NCI-H146 treated with DMSO at 0.1 percent for 48 hours (cell line): ENCODE data around the gene IFITM10.

ENCODE experiments used
- DNase-seq: peaks from one replicate; lab custom pipeline; 2025; ENCODE audit not compliant: unreplicated experiment; lab: John Stamatoyannopoulos, UW

The IFITM10 gene

DNA sequence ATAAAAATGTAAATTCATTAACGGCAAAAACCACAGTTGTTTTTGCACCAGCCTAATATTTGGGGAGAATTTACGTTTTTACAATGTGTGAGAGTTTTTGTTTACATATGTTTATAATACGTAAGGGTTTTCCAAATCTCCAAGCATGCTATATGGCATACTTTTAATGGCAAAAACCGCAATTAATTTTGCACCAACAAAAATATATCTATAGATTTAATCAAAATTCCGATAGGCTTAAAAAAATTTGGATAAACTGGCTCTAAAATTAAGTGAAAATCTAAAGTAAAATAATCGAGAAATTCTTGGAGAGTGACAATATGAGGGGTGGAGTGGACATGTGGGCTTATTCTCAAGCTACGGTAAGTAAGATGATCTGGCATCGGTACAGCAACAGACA lies 30.6 kb downstream of the IFITM10 start:
- no peak for DNase-seq

- DNase-seq: no peak
These were observed 32.1 kb downstream of the IFITM10 start for GRCh38 chr11:1718326-1718725.

DNA sequence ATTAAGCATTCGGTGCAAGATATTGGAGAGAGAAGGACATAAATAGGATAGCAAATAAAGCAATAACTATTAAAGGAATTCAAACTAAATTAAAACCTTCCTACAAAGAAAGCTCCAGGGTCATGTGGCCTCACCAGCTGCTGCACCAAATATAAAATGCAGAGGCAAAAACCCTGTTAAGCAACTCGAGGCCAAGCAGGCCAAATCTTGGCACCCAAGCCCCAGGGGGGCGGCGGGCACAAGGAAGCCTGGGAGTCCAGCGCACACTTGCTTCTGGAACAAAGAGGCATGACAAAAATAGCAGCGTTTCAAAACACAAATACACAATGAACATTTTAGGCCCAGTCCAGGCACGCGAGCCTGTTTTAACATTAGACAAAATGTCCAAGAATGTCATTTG lies 32.6 kb downstream of the IFITM10 start:
- no peak for DNase-seq

DNA sequence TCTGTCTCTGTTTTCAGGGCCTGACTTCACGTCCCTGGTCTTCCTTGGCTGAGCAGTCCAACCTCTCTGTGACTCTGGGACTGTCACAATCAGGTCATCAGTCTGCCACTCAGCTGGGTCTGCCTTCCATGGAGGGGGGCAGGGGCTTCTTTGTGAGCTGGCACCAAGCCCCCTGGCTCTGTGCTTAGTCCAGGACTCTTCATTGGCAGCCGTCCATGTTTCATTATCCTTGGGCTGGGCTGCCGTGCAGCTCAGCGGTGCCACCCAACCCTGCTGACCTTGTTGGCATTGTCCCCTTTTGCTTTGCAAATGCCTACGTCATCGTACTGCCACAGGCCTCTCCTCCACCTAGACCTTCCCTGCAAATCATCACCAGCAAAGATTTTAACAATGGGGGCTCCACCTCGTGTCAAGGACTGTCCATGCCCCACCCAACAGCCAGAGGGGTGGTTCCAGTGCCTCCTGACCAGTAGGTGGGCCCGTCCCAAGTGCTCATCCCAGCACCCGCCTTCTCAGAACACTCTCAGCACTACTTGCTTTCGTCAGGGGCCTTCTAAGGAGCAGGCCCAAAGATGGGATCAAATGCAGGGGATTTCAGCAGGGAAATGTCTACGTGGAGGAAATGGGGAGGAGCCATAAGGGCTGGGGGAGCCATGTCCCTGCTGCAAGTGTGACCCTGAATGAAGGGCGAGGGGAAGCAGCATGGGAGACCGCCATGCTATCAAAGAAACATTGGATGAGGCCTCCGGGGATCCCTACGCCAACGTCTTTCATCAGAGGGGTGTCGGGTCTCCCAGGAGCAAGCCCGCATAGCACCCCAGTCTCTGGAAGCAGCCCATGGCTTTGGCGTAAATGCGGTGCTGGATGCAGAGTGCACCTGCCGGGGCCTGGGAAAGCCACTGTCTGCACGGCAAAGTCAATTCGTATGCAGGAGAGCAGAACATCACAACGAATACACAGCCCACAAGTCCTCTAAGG lies 35.2 kb downstream of the IFITM10 start:
- no peak for DNase-seq

- DNase-seq: no peak
These were observed 41.7 kb downstream of the IFITM10 start for GRCh38 chr11:1708716-1709115.

DNA sequence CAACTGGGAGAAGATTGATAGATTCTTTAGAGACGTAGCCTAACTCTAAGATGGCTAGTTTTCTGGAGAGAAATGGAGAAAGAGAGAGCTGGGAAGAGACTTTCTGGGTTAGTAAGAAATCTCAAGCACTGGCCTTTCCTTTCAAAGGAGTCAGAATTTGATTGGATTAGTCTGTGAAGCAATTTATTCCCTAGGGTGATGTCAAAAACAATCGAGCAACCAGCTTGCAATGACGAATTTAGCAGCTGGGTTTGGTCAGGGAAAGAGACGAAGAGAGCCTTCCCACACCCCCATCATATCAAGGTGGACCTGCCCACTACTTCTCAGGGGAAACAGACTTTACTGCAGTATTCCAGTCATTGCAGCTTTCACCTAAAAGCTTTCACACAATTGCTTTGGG lies 42.6 kb downstream of the IFITM10 start:
- no peak for DNase-seq

DNA sequence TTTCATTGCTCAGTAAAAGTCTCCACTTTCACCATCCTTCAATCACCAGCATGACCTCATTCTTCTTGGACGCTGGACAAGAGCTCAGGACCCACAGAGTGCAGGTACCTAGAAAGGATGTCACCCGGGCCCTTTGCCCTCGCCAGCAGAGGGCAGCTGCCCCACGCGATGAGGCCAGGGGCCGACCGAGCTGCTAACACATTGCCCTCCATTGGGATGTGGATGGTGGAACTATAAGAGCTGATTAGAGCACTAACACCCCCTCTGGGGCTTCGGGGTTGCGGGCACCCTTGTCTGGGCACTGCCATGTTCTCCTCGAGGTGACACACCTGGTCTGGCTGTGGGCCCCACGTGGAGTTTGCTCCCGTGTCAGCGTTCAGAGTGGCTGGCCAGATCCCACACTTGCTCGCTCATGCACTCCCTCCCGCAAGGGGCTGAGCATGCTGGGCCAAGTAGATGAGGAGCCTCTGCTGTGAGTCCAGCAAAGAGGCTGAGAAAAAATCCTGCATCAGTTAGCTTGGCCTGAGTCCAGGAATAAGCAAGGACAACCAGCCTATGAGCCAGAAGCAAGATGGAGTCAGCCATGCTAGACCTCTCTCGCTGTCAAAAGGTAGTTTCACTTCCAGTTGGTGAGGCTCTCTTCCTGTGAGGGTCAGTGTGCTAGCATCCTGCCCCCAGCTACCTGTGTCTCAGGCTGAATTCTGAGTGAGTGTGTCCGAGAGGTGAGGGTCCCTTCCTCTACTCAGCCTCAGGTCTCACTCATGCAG lies 43.6 kb downstream of the IFITM10 start:
- DNase-seq: no peak

GRCh38 chr11:1705126-1706052 lies 45.0 kb downstream of the IFITM10 start:
- no peak for DNase-seq

DNA sequence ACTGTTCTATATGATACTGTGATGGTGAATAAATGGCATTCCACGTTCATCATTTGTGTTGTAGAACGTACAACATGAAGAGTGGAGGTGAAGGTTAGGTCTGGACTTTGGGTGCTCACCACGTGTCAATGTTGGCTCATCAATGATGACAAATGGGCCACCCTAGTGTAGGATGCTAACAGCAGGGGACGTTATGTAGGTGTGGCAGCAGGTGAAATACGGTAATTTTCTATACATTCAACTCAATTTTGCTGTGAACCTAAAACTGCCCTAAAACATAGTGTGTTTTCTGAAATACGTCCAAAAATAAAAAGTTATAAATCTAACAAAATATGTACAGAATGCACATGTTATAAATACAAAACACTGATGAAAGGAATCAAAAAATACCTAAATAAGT lies 47.2 kb downstream of the IFITM10 start:
- no peak for DNase-seq

GRCh38 chr11:1702506-1702905 lies 47.9 kb downstream of the IFITM10 start:
- no peak for DNase-seq

- DNase-seq: no peak
These were observed 49.1 kb downstream of the IFITM10 start for GRCh38 chr11:1701091-1701807.

- no peak for DNase-seq
These were observed 50.6 kb downstream of the IFITM10 start for GRCh38 chr11:1699771-1700170.

GRCh38 chr11:1696608-1697570 lies 53.5 kb downstream of the IFITM10 start, which contains the start of gene KRTAP5-6:
Gene KRTAP5-6, plus strand, starts transcription at chr11:1697195. Its CDS starts 51 bp downstream, at chr11:1697246.
- no peak for DNase-seq

- DNase-seq: no peak
These were observed 54.8 kb downstream of the IFITM10 start for GRCh38 chr11:1695548-1696108.

GRCh38 chr11:1694846-1695547 lies 55.4 kb downstream of the IFITM10 start:
- no peak for DNase-seq

- peak; percentile 38 for DNase-seq
These were observed 56.1 kb downstream of the IFITM10 start for GRCh38 chr11:1694064-1694845.

GRCh38 chr11:1693327-1694063 lies 56.9 kb downstream of the IFITM10 start:
- peak; percentile 9 for DNase-seq
